HepG2 (cell line): ENCODE data around the gene AWAT1.
"Not testable (repeated sequence)": the region's sequence is repeated elsewhere in the genome, so short reads cannot be mapped to it uniquely, and the experiment has no call there.

ENCODE experiments used
- HDAC2 ChIP-seq: sonication (generic); formaldehyde crosslinking; IDR thresholded peaks from 2 replicates; pipeline ENCODE4 v1.4.0; 2020; ENCODE audit warnings: missing genetic modification reagents
- NR1H2 ChIP-seq: sonication (generic); formaldehyde crosslinking; IDR thresholded peaks from 2 replicates; pipeline ENCODE4 v1.8.1; 2022; ENCODE audit warnings: low read depth, missing genetic modification reagents, borderline replicate concordance
- SRF ChIP-seq: IDR thresholded peaks from 2 replicates; pipeline ENCODE4 v1.6.1; 2011; ENCODE audit warnings: mild to moderate bottlenecking, low read depth, low read length, moderate library complexity
- ZFX ChIP-seq: sonication (generic); formaldehyde crosslinking; IDR thresholded peaks from 2 replicates; pipeline ENCODE4 v1.4.0; 2020; ENCODE audit warnings: mild to moderate bottlenecking, low read depth, missing genetic modification reagents, moderate library complexity

DNA sequence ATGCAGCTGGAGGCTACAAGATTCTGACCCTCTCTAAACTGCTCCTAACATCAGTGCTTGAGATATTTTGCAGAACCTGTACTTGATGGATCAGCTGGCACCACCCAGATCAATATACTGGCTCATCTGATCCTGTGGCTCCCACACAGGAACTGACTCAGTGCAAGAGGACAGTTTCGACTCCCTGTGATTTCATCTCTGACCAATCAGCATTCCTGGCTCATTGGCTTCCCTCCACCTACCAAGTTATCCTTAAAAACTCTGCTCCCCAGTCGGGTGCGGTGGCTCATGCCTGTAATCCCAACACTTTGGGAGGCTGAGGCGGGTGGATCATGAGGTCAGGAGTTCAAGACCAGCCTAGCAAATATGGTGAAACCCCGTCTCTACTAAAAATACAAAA, 9.1 kb downstream of the AWAT1 start:
- TF ChIP-seq HDAC2 (CRISPR knock-in tag); ZFX (CRISPR knock-in tag); SRF; NR1H2 (CRISPR knock-in tag): not testable (repeated sequence)
